AML-193 (cell line): ENCODE results near the gene TSPOAP1.

Experiments
- DNase-seq, 2 experiments: peaks; one replicate each; lab custom pipeline; 2025; lab: John Stamatoyannopoulos, UW

Gene TSPOAP1, protein sequence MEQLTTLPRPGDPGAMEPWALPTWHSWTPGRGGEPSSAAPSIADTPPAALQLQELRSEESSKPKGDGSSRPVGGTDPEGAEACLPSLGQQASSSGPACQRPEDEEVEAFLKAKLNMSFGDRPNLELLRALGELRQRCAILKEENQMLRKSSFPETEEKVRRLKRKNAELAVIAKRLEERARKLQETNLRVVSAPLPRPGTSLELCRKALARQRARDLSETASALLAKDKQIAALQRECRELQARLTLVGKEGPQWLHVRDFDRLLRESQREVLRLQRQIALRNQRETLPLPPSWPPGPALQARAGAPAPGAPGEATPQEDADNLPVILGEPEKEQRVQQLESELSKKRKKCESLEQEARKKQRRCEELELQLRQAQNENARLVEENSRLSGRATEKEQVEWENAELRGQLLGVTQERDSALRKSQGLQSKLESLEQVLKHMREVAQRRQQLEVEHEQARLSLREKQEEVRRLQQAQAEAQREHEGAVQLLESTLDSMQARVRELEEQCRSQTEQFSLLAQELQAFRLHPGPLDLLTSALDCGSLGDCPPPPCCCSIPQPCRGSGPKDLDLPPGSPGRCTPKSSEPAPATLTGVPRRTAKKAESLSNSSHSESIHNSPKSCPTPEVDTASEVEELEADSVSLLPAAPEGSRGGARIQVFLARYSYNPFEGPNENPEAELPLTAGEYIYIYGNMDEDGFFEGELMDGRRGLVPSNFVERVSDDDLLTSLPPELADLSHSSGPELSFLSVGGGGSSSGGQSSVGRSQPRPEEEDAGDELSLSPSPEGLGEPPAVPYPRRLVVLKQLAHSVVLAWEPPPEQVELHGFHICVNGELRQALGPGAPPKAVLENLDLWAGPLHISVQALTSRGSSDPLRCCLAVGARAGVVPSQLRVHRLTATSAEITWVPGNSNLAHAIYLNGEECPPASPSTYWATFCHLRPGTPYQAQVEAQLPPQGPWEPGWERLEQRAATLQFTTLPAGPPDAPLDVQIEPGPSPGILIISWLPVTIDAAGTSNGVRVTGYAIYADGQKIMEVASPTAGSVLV (N-terminal part only)

GRCh38 chr17:58328195-58329034, at the start of gene TSPOAP1:
Gene TSPOAP1, minus strand, starts transcription at chr17:58328795. Its CDS starts 875 bp downstream, at chr17:58327920.
- DNase-seq: peak; percentile 73 to 92

GRCh38 chr17:58377661-58378060, 49.1 kb upstream of the TSPOAP1 start:
- DNase-seq: no peak

- no peak for DNase-seq
Measured at GRCh38 chr17:58377093-58377601, 48.6 kb upstream of the TSPOAP1 start.

GRCh38 chr17:58376472-58377000, 47.9 kb upstream of the TSPOAP1 start:
- DNase-seq: peak; percentile 33 to 46

DNA sequence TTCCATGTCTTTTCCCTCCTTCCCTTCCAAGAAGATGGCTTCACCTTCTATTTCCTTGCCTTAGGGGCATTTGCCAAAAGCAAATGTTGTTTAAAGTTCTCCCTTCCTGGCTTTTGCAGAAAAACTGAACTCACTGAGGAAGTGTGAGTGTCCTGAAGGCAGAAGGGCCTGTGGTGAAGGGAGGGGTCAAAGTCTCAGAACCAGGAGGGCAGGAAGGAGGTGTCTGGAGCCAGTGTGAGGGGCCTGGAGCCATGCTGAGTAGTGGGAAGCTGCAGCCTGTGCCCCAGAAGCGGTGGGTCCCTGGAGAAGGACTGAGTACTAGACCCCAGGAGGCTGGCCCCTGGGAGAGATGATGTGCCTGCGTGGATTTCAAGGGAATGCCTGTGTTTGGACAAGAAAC, 47.2 kb upstream of the TSPOAP1 start:
- DNase-seq: peak; percentile 7 to 14

- peak; percentile 47 to 59 for DNase-seq
Measured at GRCh38 chr17:58375256-58375655, 46.7 kb upstream of the TSPOAP1 start.

GRCh38 chr17:58373923-58374322, 45.3 kb upstream of the TSPOAP1 start:
- no peak for DNase-seq

- DNase-seq: no peak
Measured at GRCh38 chr17:58373003-58373402, 44.4 kb upstream of the TSPOAP1 start.

- no peak for DNase-seq
Measured at GRCh38 chr17:58371300-58371950, 42.8 kb upstream of the TSPOAP1 start.

DNA sequence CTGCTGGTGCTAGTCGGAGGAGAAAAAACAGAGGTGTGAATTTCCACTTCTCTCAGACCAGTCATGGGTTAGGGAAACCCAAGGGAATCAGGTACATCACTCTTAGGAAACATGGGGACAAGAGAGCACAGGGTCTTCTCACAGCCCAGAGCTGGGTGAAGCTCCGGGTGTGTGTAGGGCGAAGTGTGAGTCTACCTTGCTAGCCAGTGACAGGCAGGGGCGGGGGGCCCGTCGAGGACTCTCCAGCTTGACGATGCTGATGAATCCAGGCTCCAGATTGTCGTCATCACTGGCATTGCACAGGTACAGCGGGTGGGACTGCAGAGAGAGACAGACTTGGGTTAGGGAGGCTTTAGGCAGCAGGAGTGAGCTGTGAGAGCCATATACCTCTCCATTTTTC, 42.1 kb upstream of the TSPOAP1 start:
- no peak for DNase-seq

DNA sequence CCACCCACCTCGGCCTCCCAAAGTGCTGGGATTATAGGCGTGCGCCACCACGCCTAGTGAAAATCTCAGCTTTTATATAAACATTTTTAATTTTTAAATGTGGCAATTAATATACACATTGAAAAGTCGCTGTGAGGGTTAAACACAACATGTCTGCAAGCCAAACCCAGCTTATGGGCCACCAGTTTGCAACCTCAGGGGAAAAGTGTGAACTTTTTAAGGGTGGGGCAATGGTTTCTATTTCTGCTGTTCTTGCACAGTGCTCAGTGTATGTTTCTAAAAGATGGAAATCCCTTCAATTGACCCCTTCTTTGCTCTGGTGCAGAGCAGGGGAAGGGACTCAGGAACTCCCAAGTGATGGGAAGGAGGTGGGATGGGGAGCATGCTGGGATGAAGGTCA, 41.7 kb upstream of the TSPOAP1 start:
- DNase-seq: no peak

DNA sequence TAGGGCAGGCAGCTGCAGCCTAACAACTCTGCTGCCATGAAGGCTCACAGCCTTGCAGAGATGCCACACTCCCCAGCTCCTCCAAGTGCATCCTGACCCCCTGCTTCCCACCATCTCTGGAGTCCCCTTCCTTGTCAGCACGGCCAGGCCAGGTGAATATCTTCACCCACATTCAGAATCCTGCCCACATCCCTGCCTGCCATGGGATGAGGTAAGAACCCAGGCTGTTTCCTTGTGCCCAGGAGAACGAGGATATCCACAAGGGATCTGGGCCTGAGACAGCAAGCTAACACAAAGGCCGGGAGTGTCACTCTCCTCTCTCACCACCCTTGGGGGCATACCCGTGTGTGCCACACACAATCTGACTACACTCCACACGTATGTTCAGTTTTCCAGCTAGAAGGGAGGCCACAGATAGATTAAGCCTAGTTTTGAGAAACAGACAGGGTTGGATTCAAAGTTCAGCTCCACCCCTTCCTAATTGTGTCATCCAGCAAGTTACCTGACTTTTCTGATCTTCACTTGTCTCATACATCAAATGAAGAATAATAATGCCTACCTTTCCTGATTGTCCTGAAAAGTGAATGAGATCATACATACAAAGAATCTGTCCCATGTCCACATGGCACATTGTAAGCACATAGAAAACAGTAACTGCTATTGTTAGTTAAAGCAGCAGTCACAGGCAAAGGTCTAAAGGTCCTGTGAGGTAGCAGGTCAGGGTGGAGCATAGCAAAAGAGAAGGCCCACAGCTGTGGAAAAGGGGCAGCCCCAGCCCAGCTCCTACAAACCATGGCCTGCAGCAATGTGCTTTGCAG, 40.8 kb upstream of the TSPOAP1 start:
- DNase-seq: no peak

DNA sequence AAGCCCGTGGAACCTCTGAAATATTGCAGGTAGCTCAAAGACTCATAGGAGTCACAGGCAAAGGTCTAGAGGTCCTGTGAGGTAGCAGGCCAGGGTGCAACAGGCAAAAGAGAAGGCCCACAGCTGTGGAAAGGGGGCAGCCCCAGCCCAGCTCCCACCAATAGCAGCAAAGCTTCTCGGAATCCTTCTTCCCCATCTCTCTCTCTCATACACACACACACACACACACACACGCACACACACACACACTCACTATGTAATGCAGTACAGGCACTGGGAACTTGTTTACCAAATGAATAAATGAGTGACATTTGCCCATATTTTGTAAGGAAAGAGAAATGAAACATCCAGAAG, 40.2 kb upstream of the TSPOAP1 start:
- no peak for DNase-seq

DNA sequence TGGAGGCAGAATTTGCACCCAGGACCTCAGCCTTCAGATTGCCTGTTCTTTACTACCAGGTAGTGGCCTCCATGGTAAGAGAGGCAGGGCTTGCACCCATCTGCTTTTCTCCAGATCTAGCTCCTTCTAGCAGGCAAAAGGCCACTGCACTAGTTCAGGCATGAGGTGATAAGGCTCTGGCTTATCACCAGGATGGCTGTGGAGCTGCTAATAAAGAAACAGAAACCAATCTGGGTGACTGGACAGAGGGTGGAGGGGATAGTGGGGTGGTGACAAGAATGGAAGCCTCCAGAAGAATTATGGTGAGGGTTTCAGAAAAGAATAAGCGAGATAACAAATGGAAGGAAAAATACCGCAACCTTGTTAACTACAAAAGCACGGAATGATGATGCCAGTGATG, 38.9 kb upstream of the TSPOAP1 start:
- no peak for DNase-seq

DNA sequence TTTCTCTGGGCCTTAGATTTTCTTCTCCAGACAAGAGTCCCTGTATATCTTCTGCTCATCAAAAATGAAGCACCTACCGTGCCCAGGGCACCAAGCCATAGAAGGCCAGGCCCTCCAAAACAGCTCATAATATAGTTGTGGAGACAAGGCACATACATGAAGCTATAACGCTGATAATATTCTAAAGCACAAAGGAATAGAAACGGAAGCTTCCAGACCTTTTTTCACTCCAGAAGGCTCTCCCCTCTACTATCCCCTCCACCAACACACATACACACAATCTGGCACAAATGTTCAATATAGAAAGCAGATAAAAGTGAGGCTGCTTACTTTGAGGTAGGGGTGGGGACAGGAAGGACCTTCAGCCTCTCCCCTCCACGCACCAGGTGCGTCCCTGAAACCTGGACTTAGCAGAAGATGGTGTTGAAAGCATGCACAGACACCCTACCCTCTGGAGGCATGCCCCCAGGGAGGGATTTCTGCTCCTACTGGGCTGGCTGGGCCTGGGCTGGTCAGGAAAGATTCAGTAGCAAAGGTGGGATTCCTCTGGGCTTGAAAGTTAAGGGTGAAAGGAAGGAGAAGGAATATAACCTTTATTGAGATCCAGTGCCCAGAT, 37.5 kb upstream of the TSPOAP1 start:
- DNase-seq: no peak

DNA sequence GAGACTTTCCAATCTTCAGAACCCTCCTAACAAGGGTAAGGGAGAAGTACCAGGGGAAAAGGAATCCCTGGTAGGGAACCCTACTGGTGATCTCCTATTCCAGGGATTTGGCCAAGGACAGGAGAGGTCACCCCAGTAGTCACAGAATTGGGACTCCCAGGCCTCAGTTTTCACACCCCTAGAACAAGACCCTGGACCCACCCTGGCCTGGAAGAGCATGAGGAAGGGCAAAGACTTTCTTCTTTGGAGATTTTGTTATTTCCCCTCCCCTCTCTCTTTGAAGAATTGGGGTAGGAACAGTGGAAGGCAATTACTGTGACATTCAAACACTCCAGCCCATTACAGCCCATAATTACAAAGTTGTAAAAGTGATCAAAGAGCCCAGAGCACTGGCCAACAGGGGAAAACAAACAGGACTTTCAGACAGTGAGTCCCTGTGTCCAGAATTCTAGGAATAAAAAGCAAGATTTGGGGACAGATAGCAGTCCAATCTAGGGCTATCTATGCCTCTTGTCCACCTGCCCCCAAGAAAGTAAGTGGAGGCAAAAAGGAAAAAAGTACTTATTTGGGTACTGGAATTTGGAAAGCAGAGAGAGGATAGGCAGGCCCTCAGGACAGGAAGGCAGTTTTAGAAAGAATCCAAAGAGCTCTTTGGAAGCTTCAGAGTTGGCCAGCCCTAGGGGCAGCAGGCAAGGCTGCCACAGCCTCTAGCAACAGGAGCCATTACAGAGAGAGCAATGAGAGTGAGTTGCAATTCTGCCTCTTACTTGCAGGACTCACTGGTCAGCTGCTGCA, 36.8 kb upstream of the TSPOAP1 start:
- no peak for DNase-seq

GRCh38 chr17:58364270-58364942, 35.8 kb upstream of the TSPOAP1 start:
- no peak for DNase-seq
